Ovary (tissue), 3 donors: ENCODE data around the gene MTF1.

Source experiments
- EP300 ChIP-seq: sonication (generic); formaldehyde crosslinking; IDR thresholded peaks from one replicate; pipeline ENCODE4 v1.6.1; 2017; ENCODE audit warnings: antibody characterized with exemption
- POLR2A ChIP-seq: fragments of 450-650 bp; IDR thresholded peaks from one replicate; pipeline ENCODE4 v1.6.1; 2017; ENCODE audit warnings: antibody characterized with exemption, mild to moderate bottlenecking, moderate library complexity
- TF ChIP-seq, protein P1 (sequence below), 3 donors: fragments of 450-650 bp in 2 of 3; fragments of 200-600 bp in 1 of 3; IDR thresholded peaks; one replicate each; pipeline versions ENCODE4 v1.5.1 to v1.8.0; 2016 to 2022; ENCODE audit warnings: antibody characterized with exemption in 3 of 3, mild to moderate bottlenecking in 1 of 3
- donor health status: DM: no; HTN: no; CAD: no.

DNA sequence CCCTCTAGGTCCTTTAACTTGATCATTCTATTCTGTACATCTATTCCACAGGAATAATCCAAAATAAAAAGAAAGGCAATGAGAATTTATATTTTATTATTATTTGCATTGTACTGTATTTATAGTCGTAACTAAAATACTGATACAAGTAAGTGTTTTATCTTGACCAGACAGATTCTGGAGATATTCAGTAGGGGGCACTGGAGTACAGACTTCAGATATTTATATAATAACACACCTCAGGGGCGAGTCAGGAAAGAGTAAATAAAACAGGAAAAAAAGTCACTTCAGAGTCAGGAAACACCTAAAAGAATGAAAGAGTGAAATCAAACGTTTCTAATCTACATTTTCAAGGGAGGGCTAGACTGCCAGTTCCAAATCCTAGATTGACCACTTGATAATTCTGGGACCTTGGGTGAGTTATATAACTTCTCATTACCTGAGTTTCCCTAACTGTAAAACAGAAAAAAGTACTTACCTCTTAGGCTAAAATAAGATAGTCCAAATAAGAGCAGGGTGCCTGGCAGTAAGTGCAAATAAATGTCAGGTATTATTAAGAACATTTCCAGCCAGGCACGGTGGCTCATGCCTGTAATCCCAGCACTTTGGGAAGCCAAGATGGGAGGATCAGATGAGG lies 31.1 kb upstream of the MTF1 start:
- TF ChIP-seq, protein P1, sequence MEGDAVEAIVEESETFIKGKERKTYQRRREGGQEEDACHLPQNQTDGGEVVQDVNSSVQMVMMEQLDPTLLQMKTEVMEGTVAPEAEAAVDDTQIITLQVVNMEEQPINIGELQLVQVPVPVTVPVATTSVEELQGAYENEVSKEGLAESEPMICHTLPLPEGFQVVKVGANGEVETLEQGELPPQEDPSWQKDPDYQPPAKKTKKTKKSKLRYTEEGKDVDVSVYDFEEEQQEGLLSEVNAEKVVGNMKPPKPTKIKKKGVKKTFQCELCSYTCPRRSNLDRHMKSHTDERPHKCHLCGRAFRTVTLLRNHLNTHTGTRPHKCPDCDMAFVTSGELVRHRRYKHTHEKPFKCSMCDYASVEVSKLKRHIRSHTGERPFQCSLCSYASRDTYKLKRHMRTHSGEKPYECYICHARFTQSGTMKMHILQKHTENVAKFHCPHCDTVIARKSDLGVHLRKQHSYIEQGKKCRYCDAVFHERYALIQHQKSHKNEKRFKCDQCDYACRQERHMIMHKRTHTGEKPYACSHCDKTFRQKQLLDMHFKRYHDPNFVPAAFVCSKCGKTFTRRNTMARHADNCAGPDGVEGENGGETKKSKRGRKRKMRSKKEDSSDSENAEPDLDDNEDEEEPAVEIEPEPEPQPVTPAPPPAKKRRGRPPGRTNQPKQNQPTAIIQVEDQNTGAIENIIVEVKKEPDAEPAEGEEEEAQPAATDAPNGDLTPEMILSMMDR (IDR thresholded peaks at IDR 0.05), result no peak
- TF ChIP-seq POLR2A, result no peak
- no peak for TF ChIP-seq EP300
